GM18517 (cell line): ENCODE measurements around the gene MYDGF.
A peak's percentile ranks its signal among the peaks of the same experiment; 100 is the strongest.

Experiments
- ATAC-seq: cut with Tn5 transposase; IDR thresholded peaks from one replicate; pipeline ENCODE4 v1.9.1; 2021; ENCODE audit warnings: mild to moderate bottlenecking, moderate library complexity; ENCODE audit not compliant: unreplicated experiment

Gene MYDGF

GRCh38 chr19:4647676-4648644, 22.2 kb downstream of the MYDGF start:
- no peak for ATAC-seq

DNA sequence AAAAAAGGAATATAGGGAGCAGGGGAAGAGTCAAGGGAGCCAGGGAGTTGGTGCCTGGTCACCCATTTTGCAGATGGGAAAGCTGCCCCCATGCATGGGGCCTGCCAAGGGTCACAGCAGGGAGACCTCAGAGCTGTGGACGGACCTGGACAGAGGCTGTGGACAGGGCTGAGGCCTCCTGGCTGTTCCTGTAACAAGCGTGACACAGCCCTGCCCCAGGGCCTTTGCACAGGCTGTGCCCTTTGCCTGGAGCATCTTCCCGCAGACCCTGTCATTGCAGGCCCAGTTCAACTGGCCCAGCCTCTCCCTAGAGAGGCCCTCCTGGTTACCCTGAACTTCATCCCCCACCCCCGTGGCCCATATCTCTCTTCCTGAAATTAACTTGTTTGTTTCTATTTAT, 24.4 kb downstream of the MYDGF start:
- ATAC-seq = no peak

DNA sequence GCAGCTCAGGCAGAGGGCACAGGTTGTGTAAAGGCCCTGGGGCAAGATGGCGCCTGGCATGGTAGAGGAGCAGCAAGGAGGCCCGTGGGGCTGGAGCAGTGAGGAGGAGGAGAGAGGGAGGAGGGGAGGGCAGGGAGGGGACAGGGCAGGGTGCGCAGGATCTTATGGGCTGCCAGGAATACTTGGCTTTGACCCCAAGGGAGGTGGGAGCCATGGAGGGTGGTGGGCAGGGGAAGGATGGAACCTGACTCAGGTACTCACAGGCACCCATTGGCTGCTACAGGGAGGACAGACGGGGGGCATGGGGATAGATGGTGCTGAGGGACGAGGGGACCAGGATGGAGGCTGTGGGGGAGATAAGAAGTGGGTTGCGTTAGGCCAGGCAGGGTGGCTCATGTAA, 27.5 kb downstream of the MYDGF start:
- no peak for ATAC-seq

- no peak for ATAC-seq
Measured at GRCh38 chr19:4641132-4641531, 29.0 kb downstream of the MYDGF start.

DNA sequence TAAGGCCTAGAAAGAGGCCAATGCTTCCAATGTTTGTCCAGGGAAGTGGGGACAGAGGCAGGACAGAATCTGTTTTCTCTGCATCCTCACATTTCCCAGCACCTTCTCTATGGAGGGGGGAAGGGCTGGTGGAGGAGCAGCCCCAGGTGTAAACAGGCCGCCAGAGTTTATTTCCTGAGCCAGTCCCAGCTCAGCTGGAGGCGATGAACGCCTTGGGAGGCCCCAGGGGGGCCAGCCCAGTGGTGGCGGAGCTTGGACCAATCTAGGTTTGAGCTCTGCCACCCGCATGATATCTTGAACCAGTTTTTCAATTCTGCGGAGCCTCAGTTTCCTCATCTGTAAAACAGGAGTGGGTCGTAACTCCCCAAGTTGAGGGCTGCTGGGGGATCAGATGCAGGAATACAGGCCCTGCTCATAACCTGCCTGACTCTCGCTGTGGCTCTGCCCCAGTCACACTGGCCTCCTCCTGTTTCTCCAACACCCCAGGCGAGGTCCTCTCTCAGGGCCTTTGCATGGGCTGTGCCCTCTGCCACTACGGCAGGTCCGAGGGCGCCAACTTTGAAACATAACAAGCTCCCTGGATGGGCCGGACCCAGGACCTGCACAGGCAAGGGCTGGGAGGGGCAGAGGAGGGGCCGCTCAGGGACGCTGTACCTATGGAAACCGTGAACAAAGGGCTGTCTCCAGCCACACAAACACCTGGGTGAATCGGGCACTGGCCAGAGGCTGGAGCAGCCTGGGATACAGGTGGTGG, 29.7 kb downstream of the MYDGF start:
- no peak for ATAC-seq

DNA sequence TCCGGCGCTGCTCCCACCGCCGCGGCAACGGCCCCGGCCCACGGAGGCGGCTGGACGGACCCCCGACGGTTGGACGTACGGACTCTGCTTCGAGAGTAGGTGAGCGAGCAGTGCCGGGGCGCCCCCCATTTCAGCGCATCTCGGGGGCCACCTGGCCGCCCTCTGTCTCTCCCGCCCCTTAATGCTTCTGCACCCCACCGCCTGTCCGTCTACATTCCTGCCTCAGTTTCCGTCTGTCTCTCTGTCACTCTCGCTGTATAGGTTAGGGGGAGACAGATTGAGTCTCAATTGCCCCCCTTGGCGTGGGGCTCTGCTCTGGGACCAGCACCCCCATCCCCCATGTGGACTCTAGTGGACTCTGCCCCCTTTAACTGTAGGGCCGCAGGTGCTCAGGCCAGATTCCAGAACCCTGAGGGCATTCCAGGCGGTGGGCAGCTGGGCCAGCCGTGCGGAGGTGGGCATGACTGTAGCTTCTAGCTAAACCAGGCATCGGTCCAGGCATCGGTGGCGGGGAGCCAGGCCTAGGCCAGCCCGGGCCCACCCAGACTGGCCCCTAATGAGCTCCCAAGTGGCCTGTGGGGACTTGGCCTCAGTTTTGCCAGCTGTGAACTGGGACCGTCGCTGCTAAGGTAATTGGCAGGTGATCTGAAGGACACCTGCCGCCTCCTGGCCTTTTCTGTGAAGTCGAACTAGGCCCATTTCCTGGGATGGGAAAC, 30.5 kb downstream of the MYDGF start:
- peak; percentile 18 for ATAC-seq

- peak; percentile 75 for ATAC-seq
Measured at GRCh38 chr19:4638828-4639530, 31.2 kb downstream of the MYDGF start, which contains the start of gene TNFAIP8L1. Gene TNFAIP8L1, plus strand, starts transcription at chr19:4639516. Its CDS starts 12,354 bp downstream, at chr19:4651870.

- ATAC-seq = no peak
Measured at GRCh38 chr19:4638317-4638716, 31.8 kb downstream of the MYDGF start.

DNA sequence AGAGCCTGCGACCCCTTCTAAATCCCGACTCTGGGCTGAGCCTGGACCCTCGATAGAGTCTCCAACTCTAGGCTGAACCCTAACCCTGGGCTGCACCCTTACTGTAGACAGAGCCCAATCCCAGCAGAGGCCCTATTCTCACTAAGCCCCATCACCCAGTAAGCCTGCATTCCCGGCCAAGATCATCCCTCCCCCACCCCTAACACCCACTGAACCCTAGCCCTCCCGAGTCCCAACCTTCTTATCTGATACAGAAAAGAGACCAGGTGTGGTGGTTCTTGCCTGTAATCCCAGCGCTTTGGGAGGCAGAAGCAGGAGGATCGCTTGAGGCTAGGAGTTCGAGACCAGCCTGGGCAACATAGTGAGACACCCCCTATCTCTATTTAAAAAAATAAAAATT, 33.4 kb downstream of the MYDGF start:
- no peak for ATAC-seq

DNA sequence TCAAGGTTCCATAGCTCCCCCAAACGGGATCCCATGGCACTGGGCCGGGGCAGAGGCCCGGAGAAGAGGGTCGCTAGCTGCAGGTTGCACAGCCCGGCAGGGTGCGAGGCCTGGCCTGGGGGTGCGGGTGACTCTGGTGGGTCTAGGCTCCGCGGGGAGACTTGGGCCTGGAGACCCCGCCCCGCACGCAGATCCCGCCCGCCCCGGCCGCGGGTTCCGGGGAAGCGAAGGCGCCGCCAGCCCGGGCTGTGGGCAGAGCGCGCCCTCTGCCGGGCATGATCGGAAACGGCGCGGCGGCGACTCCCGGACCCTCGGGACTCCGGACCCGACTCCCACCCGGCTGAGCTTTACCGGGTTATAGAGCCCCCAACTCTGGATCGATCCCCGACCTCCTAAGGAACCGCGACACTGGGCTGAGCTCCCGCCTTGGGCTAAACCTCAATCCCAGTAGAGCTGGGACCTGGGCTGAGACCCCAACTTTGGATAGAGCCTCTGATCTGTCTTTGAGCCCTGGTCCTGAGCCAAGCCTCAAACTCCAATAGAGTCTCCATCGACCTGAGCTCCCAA, 33.9 kb downstream of the MYDGF start:
- ATAC-seq = no peak

DNA sequence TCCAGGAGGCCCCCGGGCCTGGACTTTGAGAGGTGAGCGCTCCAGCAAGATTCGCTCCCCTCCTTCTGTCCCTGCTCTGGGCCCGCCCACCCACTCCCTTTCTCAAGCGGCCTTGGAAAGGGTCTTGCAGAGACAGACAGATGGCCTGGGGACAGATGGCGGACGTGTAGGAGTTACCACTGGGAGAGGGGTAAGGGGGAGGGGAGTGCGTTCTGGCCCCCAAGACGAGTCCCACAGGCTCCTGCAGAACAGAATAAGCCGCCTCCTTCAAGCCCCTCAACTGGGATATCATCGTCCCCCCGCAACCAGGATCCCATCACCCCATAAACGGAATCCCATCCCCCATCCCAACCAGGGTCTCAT, 34.4 kb downstream of the MYDGF start:
- ATAC-seq = no peak

DNA sequence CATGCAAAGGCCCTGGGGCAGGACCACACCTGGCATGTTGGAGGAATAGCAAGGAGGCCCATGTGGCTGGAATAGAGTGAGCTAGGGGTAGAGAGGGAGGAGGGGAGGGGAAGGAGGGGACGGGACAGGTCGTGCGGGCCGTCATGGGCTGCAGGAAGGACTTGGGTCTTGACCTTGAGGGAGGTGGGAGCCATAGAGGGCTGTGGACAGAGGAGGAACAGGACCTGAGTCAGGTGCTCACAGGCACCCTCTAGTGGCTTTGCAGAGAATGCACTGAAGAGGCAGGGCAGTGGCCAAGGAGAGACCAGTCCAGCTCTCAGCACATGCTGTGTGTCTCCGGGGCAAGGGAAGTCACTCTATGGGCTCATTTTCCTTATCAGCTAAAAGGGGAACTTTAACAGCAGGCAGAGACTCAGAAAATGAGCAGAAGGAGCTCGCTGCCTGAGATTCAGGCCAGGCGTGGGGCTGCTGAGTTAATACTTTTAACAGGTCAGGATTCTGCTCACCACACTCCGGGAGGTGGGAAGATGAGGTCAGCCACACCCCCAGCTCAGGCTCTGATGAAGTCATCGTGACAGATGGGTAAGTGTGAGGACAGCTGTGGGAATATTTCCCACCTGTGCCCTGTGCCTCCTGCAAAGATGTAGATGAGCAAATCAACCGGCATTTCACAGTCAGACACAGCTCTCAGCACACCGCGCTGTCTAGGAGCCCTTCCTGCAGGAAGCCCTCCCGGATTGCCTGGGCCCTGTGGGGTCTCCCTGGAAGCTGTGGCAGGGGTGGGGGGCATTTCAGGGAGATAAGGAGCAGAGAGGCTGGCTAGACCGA, 36.8 kb downstream of the MYDGF start:
- ATAC-seq = no peak

GRCh38 chr19:4624733-4625362, 45.3 kb downstream of the MYDGF start:
- ATAC-seq = no peak

GRCh38 chr19:4624301-4624700, 45.8 kb downstream of the MYDGF start:
- no peak for ATAC-seq

GRCh38 chr19:4622695-4623421, 47.3 kb downstream of the MYDGF start:
- no peak for ATAC-seq

- ATAC-seq = no peak
Measured at GRCh38 chr19:4620675-4621074, 49.5 kb downstream of the MYDGF start.

- no peak for ATAC-seq
Measured at GRCh38 chr19:4619668-4620294, 50.4 kb downstream of the MYDGF start.

DNA sequence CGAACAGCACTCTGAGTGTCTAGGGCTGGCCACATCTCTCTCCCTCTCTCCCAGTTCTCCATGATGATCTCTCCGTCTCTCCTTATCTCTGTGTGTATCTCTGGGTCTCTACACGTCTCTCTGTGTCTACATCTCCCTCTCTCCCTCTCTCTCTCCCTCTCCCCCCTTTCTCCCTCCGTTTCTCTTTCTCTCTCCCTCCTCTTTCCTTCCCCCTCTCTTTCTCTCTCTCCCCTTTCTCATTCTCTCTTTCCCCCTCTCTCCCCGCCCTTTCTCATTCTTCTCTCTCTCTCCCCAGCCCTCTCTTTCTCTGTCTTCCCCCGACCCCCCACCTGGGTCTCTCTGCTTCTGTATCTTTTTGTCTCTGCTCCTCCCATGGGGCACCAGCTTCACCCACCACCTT, 52.1 kb downstream of the MYDGF start:
- ATAC-seq = no peak
